ENCODE data around the gene TNFSF10.
A peak's percentile ranks its signal among the peaks of the same experiment; 100 is the strongest.

The TNFSF10 gene

GRCh38 chr3:172562871-172563865, 39.9 kb upstream of the TNFSF10 start:
- TF ChIP-seq, protein P1, sequence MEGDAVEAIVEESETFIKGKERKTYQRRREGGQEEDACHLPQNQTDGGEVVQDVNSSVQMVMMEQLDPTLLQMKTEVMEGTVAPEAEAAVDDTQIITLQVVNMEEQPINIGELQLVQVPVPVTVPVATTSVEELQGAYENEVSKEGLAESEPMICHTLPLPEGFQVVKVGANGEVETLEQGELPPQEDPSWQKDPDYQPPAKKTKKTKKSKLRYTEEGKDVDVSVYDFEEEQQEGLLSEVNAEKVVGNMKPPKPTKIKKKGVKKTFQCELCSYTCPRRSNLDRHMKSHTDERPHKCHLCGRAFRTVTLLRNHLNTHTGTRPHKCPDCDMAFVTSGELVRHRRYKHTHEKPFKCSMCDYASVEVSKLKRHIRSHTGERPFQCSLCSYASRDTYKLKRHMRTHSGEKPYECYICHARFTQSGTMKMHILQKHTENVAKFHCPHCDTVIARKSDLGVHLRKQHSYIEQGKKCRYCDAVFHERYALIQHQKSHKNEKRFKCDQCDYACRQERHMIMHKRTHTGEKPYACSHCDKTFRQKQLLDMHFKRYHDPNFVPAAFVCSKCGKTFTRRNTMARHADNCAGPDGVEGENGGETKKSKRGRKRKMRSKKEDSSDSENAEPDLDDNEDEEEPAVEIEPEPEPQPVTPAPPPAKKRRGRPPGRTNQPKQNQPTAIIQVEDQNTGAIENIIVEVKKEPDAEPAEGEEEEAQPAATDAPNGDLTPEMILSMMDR (IDR thresholded peaks at IDR 0.05): no peak
- Mint-ChIP-seq H3K4me1 (peaks cover 18% of the 10 kb centered on the region), H3K9me3 (peaks cover 17% of the 10 kb centered on the region), H3K36me3 (ENCODE audit: low read depth) (no peaks in the 10 kb centered on the region), H3K27ac (peak overlapping the region; percentile 96), H3K4me3 (no peak overlapping the region), H3K27me3 (ENCODE audit: low read depth, poor library complexity) (no peaks in the 10 kb centered on the region)
- DNase-seq: no peak

GRCh38 chr3:172561897-172562640, 38.8 kb upstream of the TNFSF10 start:
- peaks cover 18% of the 10 kb centered on the region for H3K4me1 Mint-ChIP-seq
- TF ChIP-seq, protein P1 (IDR thresholded peaks at IDR 0.05): no peak
- DNase-seq: no peak
- H3K9me3 Mint-ChIP-seq: peaks cover 9% of the 10 kb centered on the region
- H3K27me3 Mint-ChIP-seq (ENCODE audit: low read depth, poor library complexity): no peaks in the 10 kb centered on the region
- H3K36me3 Mint-ChIP-seq (ENCODE audit: low read depth): no peaks in the 10 kb centered on the region
- no peak overlapping the region for H3K4me3 Mint-ChIP-seq
- peak overlapping the region; percentile 57 for H3K27ac Mint-ChIP-seq

- Mint-ChIP-seq H3K36me3 (ENCODE audit: low read depth) (no peaks in the 10 kb centered on the region), H3K27me3 (ENCODE audit: low read depth, poor library complexity) (no peaks in the 10 kb centered on the region), H3K9me3 (no peaks in the 10 kb centered on the region), H3K4me3 (no peak overlapping the region), H3K27ac (peak overlapping the region; percentile 72), H3K4me1 (peaks cover 18% of the 10 kb centered on the region)
- DNase-seq: no peak
- TF ChIP-seq, protein P1 (IDR thresholded peaks at IDR 0.05): no peak
Measured at GRCh38 chr3:172560586-172560985, 37.4 kb upstream of the TNFSF10 start.

GRCh38 chr3:172560026-172560425, 36.8 kb upstream of the TNFSF10 start:
- Mint-ChIP-seq H3K27ac (no peak overlapping the region), H3K9me3 (no peaks in the 10 kb centered on the region), H3K4me3 (no peak overlapping the region), H3K27me3 (ENCODE audit: low read depth, poor library complexity) (no peaks in the 10 kb centered on the region), H3K4me1 (peaks cover 18% of the 10 kb centered on the region), H3K36me3 (ENCODE audit: low read depth) (no peaks in the 10 kb centered on the region)
- no peak for DNase-seq
- TF ChIP-seq, protein P1 (IDR thresholded peaks at IDR 0.05): no peak

- Mint-ChIP-seq H3K4me3 (no peak overlapping the region), H3K27me3 (ENCODE audit: low read depth, poor library complexity) (no peaks in the 10 kb centered on the region), H3K4me1 (peaks cover 16% of the 10 kb centered on the region), H3K36me3 (ENCODE audit: low read depth) (no peaks in the 10 kb centered on the region), H3K27ac (no peak overlapping the region), H3K9me3 (no peaks in the 10 kb centered on the region)
- DNase-seq: no peak
- TF ChIP-seq, protein P1 (IDR thresholded peaks at IDR 0.05): no peak
Measured at GRCh38 chr3:172559020-172559419, 35.8 kb upstream of the TNFSF10 start.
